Camera-type eye (tissue), 1 donor: ENCODE data around the gene PLEKHN1. TPM values are rescaled to one million over a fixed set of nuclear protein-coding genes. Genes with fewer than 3 reads are reported as not detected.

ENCODE experiments used
- total RNA-seq: library from RNA; depleted of rRNA; stranded (reverse); fragments of >200 nt; gene quantifications from one replicate; pipeline ENCODE4 v1.2.3, GENCODE V29; 2014

The PLEKHN1 gene, protein sequence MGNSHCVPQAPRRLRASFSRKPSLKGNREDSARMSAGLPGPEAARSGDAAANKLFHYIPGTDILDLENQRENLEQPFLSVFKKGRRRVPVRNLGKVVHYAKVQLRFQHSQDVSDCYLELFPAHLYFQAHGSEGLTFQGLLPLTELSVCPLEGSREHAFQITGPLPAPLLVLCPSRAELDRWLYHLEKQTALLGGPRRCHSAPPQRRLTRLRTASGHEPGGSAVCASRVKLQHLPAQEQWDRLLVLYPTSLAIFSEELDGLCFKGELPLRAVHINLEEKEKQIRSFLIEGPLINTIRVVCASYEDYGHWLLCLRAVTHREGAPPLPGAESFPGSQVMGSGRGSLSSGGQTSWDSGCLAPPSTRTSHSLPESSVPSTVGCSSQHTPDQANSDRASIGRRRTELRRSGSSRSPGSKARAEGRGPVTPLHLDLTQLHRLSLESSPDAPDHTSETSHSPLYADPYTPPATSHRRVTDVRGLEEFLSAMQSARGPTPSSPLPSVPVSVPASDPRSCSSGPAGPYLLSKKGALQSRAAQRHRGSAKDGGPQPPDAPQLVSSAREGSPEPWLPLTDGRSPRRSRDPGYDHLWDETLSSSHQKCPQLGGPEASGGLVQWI
- 0.88 TPM for total RNA-seq

GRCh38 chr1:966135-966703 is at the start of gene PLEKHN1:
TSS of gene PLEKHN1 (plus strand) at chr1:966482. CDS start at chr1:966532, 50 bp downstream.

DNA sequence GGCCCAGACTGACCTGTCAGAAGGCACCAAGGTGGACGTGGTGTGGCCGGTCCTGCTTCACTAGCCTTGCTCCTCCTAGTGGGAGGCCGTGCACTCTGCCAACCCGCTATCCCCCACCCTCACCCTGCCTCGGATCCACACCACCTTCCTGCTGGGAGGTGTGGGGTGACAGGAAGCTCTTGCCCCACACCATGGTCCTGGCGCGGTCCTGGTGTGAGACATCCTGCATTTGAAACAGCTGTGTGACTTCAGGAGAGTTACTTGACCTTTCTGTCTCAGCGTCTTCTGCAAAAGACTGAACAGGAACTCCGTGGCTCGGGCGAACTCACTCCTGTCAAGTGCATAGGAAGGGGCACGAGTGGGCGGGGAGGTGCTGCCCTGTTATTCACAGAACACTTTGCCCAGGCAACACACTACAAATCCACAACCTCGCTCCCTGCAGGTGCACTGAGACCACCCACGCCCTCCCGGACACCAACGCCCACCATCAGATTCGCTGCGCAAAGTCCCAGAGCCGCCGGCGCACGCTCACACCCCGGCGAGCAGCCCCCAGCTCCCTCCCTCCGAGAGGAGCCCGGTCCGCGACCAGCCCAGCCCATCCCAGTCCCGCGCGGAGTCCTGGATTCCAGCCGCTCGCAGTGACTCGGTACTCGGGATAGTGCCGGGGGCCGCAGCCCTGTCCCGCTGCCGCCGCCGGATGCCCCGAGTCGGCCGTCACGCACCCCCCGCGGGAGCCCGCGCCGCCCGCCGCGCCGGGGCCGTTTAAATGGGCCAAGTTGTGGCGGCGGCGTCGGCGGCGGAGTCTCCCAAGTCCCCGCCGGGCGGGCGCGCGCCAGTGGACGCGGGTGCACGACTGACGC is 42.9 kb upstream of the PLEKHN1 start, which contains the start of gene SAMD11:
SAMD11 (plus strand) TSS at position 793 of the 860 bp plus-strand sequence. CDS start 509 bp downstream, outside the sequence.

DNA sequence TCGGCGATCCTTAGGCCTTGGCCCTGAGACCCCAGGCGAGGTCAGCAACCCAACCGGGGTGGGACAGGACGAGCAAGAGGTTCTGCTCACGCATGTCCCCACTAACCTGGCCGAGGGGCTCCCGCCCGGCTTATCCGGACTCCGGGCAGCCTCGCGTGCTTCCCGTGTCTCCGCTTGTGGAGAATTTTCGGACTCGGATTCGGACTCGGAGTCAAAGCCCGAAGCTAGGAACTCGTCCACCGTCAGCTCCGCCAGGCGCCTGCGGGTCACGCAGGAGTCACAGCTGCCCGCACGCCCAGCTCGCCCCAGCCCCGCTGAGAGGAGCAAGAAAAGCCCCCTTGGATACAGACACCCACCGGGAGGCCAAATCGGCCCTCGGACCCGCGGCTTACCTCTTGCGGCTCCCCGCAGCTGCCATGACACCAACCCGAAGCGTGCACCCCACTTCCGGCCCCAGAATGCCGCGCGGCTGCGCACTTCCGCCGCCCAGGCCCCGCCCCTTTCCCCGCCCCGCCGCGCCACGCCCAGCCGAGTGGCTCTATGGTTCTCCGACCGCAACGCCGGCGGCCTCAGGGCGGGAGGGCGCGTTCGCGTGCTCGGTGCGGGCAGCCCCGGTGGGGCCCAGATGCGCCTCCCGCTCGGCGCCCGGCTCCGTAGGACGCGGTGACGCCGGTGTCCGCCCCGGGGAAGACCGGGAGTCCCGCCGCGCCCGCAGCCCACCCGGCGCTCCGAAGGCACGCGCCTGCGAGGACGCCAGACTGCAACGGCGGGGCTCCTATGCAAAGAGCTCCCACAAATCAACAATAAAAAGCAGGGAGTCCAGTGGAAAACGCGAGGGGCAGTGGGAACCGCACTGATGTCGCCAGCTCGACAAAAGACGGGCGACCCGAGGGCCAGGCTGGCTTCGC is 7.2 kb upstream of the PLEKHN1 start, which contains the start of gene NOC2L:
NOC2L (minus strand) TSS at position 434 of the 908 bp plus-strand sequence; CDS start at position 418, 16 bp downstream.

DNA sequence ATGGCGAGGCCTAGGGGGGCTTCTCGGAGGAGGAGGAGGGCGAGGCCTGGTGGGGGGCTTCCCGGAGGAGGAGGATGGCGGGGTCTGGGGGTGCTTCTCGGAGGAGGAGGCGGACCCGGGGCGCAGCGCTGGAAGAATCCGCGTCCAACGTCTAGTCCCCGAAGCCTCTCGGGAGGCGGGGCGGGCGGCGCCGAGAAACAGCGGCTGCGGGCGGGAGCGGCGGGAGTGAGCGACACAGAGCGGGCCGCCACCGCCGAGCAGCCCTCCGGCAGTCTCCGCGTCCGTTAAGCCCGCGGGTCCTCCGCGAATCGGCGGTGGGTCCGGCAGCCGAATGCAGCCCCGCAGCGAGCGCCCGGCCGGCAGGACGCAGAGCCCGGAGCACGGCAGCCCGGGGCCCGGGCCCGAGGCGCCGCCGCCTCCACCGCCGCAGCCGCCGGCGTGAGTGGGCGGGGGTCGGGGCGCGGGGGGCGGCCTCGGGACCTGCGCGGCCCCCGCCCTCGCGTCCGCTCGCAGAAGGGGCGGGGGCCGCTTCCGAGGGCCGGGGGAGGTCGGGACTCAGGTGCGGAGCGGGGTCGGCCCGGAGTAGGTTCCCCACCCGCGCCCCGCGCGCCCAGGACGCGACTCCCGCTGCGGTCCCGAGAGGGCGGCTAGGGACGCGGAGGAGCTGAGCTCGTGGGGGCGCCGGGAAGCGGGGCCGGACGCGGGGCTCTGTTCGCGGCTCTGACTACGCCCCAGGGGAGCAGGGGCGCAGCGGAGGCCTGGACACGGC is 5.7 kb upstream of the PLEKHN1 start, which contains the start of gene KLHL17:
KLHL17 (plus strand) TSS at position 222 of the 769 bp plus-strand sequence; CDS start at position 332, 110 bp downstream.

GRCh38 chr1:981955-982558 is 15.8 kb downstream of the PLEKHN1 start, which contains the start of gene PERM1:
TSS of gene PERM1 (minus strand) at chr1:982093. CDS start at chr1:981029, 1,064 bp downstream.

GRCh38 chr1:999725-1000356 is 33.6 kb downstream of the PLEKHN1 start, which contains the start of gene HES4:
TSS of gene HES4 (minus strand) at chr1:1000097. CDS start at chr1:999973, 124 bp downstream.

GRCh38 chr1:1013105-1013921 is 47.0 kb downstream of the PLEKHN1 start, which contains the start of gene ISG15:
TSS of gene ISG15 (plus strand) at chr1:1013497. CDS start at chr1:1013574, 77 bp downstream.

GRCh38 chr1:1020000-1020404 is 53.7 kb downstream of the PLEKHN1 start, which contains the start of gene AGRN:
TSS of gene AGRN (plus strand) at chr1:1020120. CDS start at chr1:1020173, 53 bp downstream.

Other genes starting within 250 kb of the PLEKHN1 start
- 102 TPM for gene SAMD11, start 42.6 kb upstream of the PLEKHN1 start, total RNA-seq
- gene NOC2L, start 7.2 kb upstream of the PLEKHN1 start, total RNA-seq, result 52.2 TPM
- 12.9 TPM for gene KLHL17, start 5.9 kb upstream of the PLEKHN1 start, total RNA-seq
- gene PERM1, start 15.6 kb downstream of the PLEKHN1 start, total RNA-seq, result 1.3 TPM
- 43.5 TPM for gene HES4, start 33.6 kb downstream of the PLEKHN1 start, total RNA-seq
- gene ISG15, start 47.0 kb downstream of the PLEKHN1 start, total RNA-seq, result 9.9 TPM
- gene AGRN, start 53.6 kb downstream of the PLEKHN1 start, total RNA-seq, result 66.7 TPM
- not detected for gene RNF223, start 107.8 kb downstream of the PLEKHN1 start, total RNA-seq
- gene C1orf159, start 149.6 kb downstream of the PLEKHN1 start, total RNA-seq, result 16.2 TPM
- not detected for gene TTLL10, start 207.4 kb downstream of the PLEKHN1 start, total RNA-seq
- gene TNFRSF18, start 240.1 kb downstream of the PLEKHN1 start, total RNA-seq, result not detected
- 0.22 TPM for gene TNFRSF4, start 247.7 kb downstream of the PLEKHN1 start, total RNA-seq